K562 (cell line): ENCODE results near the gene IKZF3. TPM values are rescaled to one million over a fixed set of nuclear protein-coding genes. Genes with fewer than 3 reads are reported as not detected.

Experiments
- CHD1 ChIP-seq: fragments of 200-600 bp; sonication (generic); IDR thresholded peaks from one replicate; pipeline ENCODE4 v1.6.1; 2012; ENCODE audit warnings: mild to moderate bottlenecking, moderate library complexity, low read length, inconsistent platforms
- KDM4B ChIP-seq, 2 experiments: fragments of 450-650 bp in 1 of 2; sonication (generic) in 1 of 2; IDR thresholded peaks; 2 replicates each; pipeline ENCODE4 v1.6.1; 2016 to 2017; ENCODE audit warnings: borderline replicate concordance in 2 of 2, antibody characterized with exemption in 1 of 2, low read depth in 1 of 2, mild to moderate bottlenecking in 1 of 2
- THRB ChIP-seq: fragments of 450-650 bp; formaldehyde crosslinking; conservative IDR thresholded peaks from 2 replicates; pipeline ENCODE4 v1.4.0; 2022; ENCODE audit warnings: mild to moderate bottlenecking, missing genetic modification characterization
- ZNF407 ChIP-seq: fragments of 450-650 bp; IDR thresholded peaks from 2 replicates; pipeline ENCODE4 v1.6.1; 2016; ENCODE audit warnings: low read depth
- ZNF518B ChIP-seq: fragments of 250-450 bp; sonication (Bioruptor Pico); IDR thresholded peaks from 2 replicates; pipeline ENCODE4 v1.5.0; 2021; ENCODE audit warnings: mild to moderate bottlenecking, moderate library complexity
- ZNF707 ChIP-seq: fragments of 250-450 bp; sonication (Bioruptor Pico); conservative IDR thresholded peaks from 2 replicates; pipeline ENCODE4 v1.8.0; 2022; ENCODE audit warnings: inconsistent platforms, mild to moderate bottlenecking, moderate library complexity
- polyA plus RNA-seq, 8 experiments: library from polyadenylated mRNA; depleted of rRNA in 4 of 8; stranded (reverse) in 5 of 8; unstranded in 3 of 8; fragments of >200 nt; fragmentation: Nextera tagmentation in 2 of 8; fragmentation: Illumina TruSeq in 1 of 8; extraction: Ambion mirVana in 2 of 8; extraction: Trizol in 1 of 8; gene quantifications; 2 replicates each; pipeline versions ENCODE4 v1.2.1 to v1.2.3, GENCODE V29; 2011 to 2014; ENCODE audit warnings: inconsistent platforms in 1 of 8, missing spikeins in 1 of 8
- total RNA-seq, 7 experiments: library from RNA; depleted of rRNA in 6 of 7; stranded (reverse); fragments of >200 nt in 6 of 7; fragmentation: Illumina TruSeq in 2 of 7; extraction: Trizol in 2 of 7; gene quantifications; 2 replicates each; pipeline versions ENCODE4 v1.2.1 to v1.2.3, GENCODE V29; 2011 to 2021; ENCODE audit warnings: low replicate concordance in 1 of 7

IKZF3 gene
- total and polyA plus RNA-seq, 9 of the 15 experiments (the other 6 are each of a cell fraction or from before 2014, with no cell fraction given) = 0.06 to 1.6 (median 0.62) TPM

- no peak for TF ChIP-seq THRB
- no peak for TF ChIP-seq ZNF707 (CRISPR knock-in tag)
- TF ChIP-seq ZNF518B (CRISPR knock-in tag) = no peak
- no peak for TF ChIP-seq CHD1
- TF ChIP-seq ZNF407 = no peak
- no peak for TF ChIP-seq KDM4B (IDR thresholded peaks at IDR 0.05; ENCODE audit: borderline replicate concordance in 2 of 2, low read depth in 1 of 2)
Observed at GRCh38 chr17:39836117-39836516, 28.0 kb downstream of the IKZF3 start (continued).
